ENCODE data around the gene GSK3A. TPM values are rescaled to one million over a fixed set of nuclear protein-coding genes. Genes with fewer than 3 reads are reported as not detected.

Gene GSK3A
- total RNA-seq, 1 experiment from 2014 or later, result 46.0 TPM

DNA sequence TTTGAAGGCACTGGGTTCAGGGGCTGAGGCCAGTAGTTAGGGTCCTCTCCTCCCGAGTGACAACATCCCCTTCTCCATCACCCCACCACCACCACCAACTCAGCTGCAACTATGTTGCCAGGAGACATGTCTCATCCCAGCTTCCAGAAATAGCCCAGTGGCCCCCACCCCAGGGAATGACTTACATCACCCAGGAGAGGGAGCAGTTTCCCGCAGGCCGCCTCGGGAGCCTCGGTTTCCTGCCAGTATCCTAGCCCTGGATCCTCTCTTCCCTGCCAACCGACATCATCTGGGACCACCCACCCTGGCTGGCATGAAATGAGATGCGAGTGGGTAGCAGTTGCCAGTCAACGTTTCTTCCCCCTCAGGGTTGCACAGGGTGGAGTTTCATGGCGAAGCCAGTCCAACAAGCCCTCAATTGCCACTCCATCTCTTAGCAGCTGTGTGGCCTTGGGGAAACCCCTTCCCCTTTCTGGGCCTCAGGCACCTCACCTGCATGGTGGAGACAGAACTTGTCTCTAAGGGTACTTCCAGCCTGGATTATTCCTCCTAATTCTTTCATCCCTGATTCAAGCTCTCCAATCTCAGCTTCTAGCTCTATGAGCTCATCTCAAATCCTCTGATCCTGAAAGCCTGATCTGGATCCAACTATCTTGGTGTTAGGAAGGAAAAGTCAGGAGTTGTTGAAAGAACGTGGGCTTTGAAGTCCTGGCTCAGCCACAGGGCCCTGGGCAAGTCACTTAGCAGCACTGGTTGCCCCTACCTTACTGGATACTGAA, 3.9 kb upstream of the GSK3A start:
- TF ChIP-seq TCF7L2 (IDR thresholded peaks at IDR 0.05; ENCODE audit: low read depth, low read length) (no peak), POLR2AphosphoS5 (IDR thresholded peaks at IDR 0.05; ENCODE audit: low read depth, low read length) (peak; percentile 44; the same call in 1 of the 2 replicates)
- TF ChIP-seq, protein P1, sequence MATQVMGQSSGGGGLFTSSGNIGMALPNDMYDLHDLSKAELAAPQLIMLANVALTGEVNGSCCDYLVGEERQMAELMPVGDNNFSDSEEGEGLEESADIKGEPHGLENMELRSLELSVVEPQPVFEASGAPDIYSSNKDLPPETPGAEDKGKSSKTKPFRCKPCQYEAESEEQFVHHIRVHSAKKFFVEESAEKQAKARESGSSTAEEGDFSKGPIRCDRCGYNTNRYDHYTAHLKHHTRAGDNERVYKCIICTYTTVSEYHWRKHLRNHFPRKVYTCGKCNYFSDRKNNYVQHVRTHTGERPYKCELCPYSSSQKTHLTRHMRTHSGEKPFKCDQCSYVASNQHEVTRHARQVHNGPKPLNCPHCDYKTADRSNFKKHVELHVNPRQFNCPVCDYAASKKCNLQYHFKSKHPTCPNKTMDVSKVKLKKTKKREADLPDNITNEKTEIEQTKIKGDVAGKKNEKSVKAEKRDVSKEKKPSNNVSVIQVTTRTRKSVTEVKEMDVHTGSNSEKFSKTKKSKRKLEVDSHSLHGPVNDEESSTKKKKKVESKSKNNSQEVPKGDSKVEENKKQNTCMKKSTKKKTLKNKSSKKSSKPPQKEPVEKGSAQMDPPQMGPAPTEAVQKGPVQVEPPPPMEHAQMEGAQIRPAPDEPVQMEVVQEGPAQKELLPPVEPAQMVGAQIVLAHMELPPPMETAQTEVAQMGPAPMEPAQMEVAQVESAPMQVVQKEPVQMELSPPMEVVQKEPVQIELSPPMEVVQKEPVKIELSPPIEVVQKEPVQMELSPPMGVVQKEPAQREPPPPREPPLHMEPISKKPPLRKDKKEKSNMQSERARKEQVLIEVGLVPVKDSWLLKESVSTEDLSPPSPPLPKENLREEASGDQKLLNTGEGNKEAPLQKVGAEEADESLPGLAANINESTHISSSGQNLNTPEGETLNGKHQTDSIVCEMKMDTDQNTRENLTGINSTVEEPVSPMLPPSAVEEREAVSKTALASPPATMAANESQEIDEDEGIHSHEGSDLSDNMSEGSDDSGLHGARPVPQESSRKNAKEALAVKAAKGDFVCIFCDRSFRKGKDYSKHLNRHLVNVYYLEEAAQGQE (IDR thresholded peaks at IDR 0.05; ENCODE audit: insufficient read depth in 1 of 2, low read depth in 2 of 2, low read length in 1 of 2), result no peak
- TF ChIP-seq, protein P2, sequence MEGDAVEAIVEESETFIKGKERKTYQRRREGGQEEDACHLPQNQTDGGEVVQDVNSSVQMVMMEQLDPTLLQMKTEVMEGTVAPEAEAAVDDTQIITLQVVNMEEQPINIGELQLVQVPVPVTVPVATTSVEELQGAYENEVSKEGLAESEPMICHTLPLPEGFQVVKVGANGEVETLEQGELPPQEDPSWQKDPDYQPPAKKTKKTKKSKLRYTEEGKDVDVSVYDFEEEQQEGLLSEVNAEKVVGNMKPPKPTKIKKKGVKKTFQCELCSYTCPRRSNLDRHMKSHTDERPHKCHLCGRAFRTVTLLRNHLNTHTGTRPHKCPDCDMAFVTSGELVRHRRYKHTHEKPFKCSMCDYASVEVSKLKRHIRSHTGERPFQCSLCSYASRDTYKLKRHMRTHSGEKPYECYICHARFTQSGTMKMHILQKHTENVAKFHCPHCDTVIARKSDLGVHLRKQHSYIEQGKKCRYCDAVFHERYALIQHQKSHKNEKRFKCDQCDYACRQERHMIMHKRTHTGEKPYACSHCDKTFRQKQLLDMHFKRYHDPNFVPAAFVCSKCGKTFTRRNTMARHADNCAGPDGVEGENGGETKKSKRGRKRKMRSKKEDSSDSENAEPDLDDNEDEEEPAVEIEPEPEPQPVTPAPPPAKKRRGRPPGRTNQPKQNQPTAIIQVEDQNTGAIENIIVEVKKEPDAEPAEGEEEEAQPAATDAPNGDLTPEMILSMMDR (IDR thresholded peaks at IDR 0.05), result peak; percentile 77; the same call in 1 of the 2 replicates
- intact Hi-C loops (cut with micrococcal nuclease; ENCODE audit: unreplicated experiment) (loop anchor here (5.0 kb wide), 1 partner anchor 36 kb away; no protein-coding TSS in a partner anchor), in situ Hi-C loops (cut with HindIII; ENCODE audit: low pct_unique_long_range_greater_than_20kb, low sequenced_read_pairs) (no loop called here)
- no peak for ATAC-seq
- H3K4me1 ChIP-seq (ENCODE audit: control insufficient read depth, insufficient read depth, low read length), result peaks cover 34% of the 10 kb centered on the region
- BruUV-seq (replicated peaks), result no TSS peak
- peak overlapping the region; percentile 72 for H3K27ac ChIP-seq (ENCODE audit: low read length)
- H3K4me3 ChIP-seq (ENCODE audit: low read depth in 2 of 2, low read length in 2 of 2), result no peak overlapping the region
- no peaks in the 10 kb centered on the region for H3K9me3 ChIP-seq (ENCODE audit: control insufficient read depth, insufficient read depth, low read depth, low read length)
- ChIA-PET POLR2A (no interaction called here), CTCF (interaction anchor here (0.5 to 4.5 kb wide), 6 partner anchors 10 to 66 kb away, joined by 3 to 38 read pairs (median 4); no protein-coding TSS in a partner anchor)
- H3K36me3 ChIP-seq (ENCODE audit: control insufficient read depth, insufficient read depth, low read length), result peaks cover 5% of the 10 kb centered on the region; the same call in 1 of the 2 replicates
- no peaks in the 10 kb centered on the region for H3K27me3 ChIP-seq (ENCODE audit: control insufficient read depth, insufficient read depth, low read length)
- DNase-seq (ENCODE audit: low read depth, low spot score), result no peak

DNA sequence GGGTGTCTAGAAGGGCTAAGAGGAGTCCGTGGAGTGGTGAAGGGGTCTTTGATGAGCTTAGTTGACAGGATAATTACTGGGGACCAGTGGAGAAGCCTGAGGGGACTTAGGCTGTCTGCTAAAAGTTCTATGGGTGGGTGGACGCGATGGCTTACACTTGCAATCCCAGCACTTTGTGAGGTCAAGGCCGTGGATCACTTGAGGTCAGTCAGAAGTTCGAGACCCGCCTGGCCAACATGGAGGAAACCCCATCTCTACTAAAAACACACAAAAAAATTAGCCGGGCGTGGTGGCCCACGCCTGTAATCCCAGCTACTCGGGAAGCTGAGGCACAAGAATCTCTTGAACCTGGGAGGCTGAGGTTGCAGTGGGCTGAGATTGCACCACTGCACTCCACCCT, 2.8 kb upstream of the GSK3A start:
- Histone ChIP-seq H3K36me3 (ENCODE audit: control insufficient read depth, insufficient read depth, low read length) (peaks cover 5% of the 10 kb centered on the region; the same call in 1 of the 2 replicates), H3K4me1 (ENCODE audit: control insufficient read depth, insufficient read depth, low read length) (peaks cover 32% of the 10 kb centered on the region), H3K27me3 (ENCODE audit: control insufficient read depth, insufficient read depth, low read length) (no peaks in the 10 kb centered on the region), H3K9me3 (ENCODE audit: control insufficient read depth, insufficient read depth, low read depth, low read length) (no peaks in the 10 kb centered on the region), H3K4me3 (ENCODE audit: low read depth in 2 of 2, low read length in 2 of 2) (no peak overlapping the region; a peak in 1 of 4 replicates), H3K27ac (ENCODE audit: low read length) (peak overlapping the region; percentile 76)
- ChIA-PET POLR2A (no interaction called here), CTCF (interaction anchor here (1.2 to 4.5 kb wide), 2 partner anchors 18 to 35 kb away, joined by 3 to 38 read pairs; no protein-coding TSS in a partner anchor)
- TF ChIP-seq, protein P2 (IDR thresholded peaks at IDR 0.05), result no peak
- TF ChIP-seq POLR2AphosphoS5 (IDR thresholded peaks at IDR 0.05; ENCODE audit: low read depth, low read length) (no peak), TCF7L2 (IDR thresholded peaks at IDR 0.05; ENCODE audit: low read depth, low read length) (no peak), SIN3A (IDR thresholded peaks at IDR 0.05; ENCODE audit: borderline replicate concordance, insufficient read depth, low read depth, low read length) (no peak)
- TF ChIP-seq, protein P1 (IDR thresholded peaks at IDR 0.05; ENCODE audit: insufficient read depth in 1 of 2, low read depth in 2 of 2, low read length in 1 of 2), result no peak
- in situ Hi-C loops (cut with HindIII; ENCODE audit: low pct_unique_long_range_greater_than_20kb, low sequenced_read_pairs) (no loop called here), intact Hi-C loops (cut with micrococcal nuclease; ENCODE audit: unreplicated experiment) (loop anchor here (5.0 kb wide), 1 partner anchor 37 kb away; no protein-coding TSS in a partner anchor)
- DNase-seq (ENCODE audit: low read depth, low spot score) (no peak), ATAC-seq (no peak)
- no TSS peak for BruUV-seq (replicated peaks)

Measured in Panc1 (cell line).